NCI-H510A treated with DMSO at 0.1 percent for 48 hours (cell line): Measurements from ENCODE around the gene BCL2L12.

ENCODE experiments used
- DNase-seq: peaks from one replicate; lab custom pipeline; 2025; lab: John Stamatoyannopoulos, UW

The BCL2L12 gene

GRCh38 chr19:49642492-49643035 lies 23.2 kb upstream of the BCL2L12 start:
- no peak for DNase-seq

- no peak for DNase-seq
These were observed 22.3 kb upstream of the BCL2L12 start for GRCh38 chr19:49643466-49643865.

DNA sequence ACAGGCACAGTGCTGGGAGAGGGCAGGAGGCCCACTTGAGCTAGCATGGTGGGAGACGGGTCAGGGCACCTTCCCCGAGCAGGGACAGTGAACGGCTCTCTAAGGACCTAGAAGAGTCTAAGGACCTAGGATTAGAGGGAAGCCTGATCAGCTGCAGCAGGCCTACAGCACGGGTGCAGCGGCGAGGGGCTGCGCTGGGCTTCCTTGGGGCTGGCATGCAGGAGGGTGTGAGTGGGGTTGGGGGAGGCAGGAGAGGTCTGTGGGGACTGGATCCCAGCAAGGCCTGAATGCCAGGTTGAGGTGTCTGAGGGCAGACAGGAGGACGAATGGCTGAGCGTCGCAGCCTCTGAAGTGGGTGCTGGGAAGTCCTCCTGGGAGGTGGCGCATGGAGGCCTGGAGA lies 20.1 kb upstream of the BCL2L12 start:
- no peak for DNase-seq

GRCh38 chr19:49645995-49646394 lies 19.7 kb upstream of the BCL2L12 start:
- no peak for DNase-seq

GRCh38 chr19:49646586-49646985 lies 19.1 kb upstream of the BCL2L12 start:
- DNase-seq = no peak

GRCh38 chr19:49651029-49651819 lies 14.5 kb upstream of the BCL2L12 start:
- DNase-seq = no peak

DNA sequence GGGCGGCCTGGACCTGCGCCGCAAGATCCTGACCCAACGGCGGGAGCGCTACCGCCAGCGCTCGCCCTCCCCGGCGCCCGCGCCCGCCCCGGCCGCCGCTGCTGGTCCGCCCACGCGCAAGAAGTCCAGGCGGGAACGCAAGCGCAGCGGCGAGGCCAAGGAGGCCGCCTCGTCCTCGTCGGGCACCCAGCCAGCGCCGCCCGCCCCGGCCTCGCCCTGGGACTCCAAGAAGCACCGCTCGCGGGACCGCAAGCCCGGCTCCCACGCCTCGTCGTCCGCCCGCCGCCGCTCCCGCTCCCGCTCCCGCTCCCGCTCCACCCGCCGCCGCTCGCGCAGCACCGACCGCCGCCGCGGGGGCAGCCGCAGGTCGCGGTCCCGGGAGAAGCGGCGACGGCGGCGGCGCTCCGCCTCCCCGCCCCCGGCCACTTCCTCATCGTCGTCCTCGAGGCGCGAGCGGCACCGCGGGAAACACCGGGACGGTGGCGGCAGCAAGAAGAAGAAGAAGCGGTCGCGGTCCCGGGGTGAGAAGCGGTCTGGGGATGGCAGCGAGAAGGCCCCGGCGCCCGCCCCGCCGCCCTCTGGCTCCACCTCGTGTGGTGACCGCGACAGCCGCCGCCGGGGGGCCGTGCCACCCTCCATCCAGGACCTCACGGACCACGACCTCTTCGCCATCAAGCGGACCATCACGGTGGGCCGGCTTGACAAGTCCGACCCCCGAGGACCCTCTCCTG lies 13.7 kb upstream of the BCL2L12 start:
- no peak for DNase-seq

DNA sequence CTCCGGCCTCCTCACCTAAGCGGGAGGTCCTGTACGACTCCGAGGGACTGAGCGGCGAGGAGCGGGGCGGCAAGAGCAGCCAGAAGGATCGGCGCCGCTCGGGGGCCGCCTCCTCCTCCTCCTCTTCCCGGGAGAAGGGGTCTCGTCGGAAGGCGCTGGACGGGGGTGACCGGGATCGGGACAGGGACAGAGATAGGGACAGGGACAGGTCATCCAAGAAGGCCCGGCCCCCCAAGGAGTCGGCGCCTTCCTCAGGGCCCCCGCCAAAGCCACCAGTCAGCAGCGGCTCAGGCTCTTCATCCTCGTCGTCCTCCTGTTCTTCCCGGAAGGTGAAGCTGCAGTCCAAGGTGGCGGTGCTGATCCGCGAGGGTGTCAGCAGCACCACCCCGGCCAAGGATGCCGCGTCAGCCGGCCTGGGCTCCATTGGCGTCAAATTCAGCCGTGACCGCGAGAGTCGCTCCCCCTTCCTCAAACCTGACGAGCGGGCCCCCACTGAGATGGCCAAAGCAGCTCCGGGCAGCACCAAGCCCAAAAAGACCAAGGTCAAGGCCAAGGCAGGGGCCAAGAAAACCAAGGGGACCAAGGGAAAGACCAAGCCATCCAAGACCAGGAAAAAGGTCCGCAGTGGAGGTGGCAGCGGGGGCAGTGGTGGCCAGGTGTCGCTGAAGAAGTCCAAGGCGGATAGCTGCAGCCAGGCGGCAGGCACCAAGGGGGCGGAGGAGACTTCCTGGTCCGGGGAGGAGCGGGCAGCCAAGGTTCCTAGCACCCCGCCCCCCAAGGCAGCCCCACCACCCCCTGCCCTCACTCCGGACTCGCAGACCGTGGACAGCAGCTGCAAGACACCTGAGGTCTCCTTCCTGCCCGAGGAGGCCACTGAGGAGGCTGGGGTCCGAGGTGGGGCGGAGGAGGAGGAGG lies 12.9 kb upstream of the BCL2L12 start:
- no peak for DNase-seq

GRCh38 chr19:49653466-49653806 lies 12.3 kb upstream of the BCL2L12 start:
- no peak for DNase-seq

- DNase-seq = no peak
These were observed 11.2 kb upstream of the BCL2L12 start for GRCh38 chr19:49654581-49654980.

- no peak for DNase-seq
These were observed 9.9 kb upstream of the BCL2L12 start for GRCh38 chr19:49655570-49656455.

DNA sequence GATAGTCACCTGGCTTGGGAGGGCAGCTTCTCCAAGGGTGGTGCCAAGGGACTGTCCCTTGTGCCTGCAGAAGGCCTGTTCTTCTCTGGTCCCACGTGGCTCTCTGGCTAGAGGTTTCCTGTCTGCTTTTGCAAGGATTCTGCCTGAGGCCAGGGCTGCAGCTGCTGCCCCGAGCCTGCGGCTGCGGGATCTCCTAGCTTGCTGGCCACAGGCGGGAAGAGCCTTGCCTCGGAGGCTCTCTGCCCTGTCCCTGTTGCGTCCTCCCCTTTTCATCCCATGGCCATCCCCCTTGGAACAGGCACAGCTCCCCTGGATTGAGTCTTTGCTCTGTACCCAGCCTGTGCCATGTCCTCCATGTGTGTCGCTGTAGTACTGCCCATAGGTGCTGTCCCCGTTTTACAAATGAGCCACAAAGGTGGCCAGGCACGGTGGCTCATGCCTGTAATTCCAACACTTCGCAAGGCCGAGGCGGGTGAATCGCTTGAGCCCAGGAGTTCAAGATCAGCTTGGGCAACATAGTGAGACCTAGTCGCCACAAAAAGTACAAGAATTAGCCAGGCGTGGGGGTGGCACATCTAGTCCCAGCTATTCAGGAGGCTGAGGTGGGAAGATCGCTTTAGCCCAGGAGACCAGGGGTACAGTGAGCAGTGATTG lies 9.2 kb upstream of the BCL2L12 start:
- DNase-seq = no peak

GRCh38 chr19:49657493-49658138 lies 8.1 kb upstream of the BCL2L12 start:
- DNase-seq = no peak

DNA sequence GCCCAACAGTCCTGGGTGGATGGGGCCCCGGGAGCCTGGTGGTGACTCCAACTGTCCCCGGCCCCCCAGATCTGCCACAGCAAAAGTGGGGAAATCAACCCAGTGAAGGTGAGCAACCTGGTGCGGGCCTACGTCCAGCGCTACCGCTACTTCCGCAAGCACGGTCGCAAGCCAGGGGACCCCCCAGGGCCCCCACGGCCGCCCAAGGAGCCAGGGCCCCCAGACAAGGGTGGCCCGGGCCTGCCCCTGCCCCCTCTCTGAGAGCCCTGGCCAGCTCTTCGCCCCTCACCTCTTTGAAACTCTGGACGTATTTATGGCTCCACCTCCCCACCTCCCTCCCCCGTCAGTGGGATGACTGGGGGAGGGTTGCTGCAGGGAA lies 7.6 kb upstream of the BCL2L12 start:
- DNase-seq = no peak

DNA sequence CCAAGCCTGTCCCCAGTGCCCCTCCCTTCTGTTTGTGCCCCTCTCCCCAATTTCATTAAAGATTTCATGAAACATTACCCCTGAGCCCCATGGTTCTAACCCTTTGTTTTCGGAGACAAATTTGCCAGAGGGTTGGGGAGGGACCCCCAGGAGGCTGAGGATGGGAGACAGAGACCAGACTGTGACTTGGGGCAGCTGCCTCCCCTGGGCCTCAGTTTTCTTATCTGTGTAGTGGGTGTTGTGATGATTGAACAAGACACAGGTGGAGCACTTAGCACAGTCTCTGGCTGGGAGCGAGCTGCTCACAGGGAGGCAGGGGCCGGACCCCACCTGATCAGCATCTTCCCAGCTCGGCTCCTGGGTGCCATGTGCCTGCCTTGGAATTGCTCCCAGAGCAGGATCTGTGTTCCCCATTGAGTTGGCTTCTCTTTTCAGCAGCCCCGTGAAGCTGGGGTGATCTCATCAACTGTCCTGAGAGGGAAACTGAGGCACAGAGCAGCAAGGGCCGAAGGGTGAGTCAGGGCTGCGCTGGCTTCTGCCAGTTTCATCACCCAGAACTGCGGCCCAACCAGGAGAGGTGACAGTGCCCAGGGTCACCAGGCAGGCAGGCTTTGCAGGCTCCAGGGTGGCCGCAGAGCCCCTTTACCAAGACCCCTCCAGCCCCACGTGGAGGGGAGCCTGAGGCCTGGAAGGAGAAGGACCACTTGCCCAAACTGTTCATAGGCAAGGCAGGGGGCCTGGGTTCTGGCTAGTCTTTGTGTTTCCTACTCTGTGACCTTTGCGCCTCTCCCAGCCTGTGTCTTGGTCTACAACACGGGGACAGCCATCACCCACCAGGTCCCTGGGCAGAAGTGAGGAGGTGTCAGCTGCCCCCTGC lies 6.9 kb upstream of the BCL2L12 start:
- no peak for DNase-seq

GRCh38 chr19:49660338-49660961 lies 5.3 kb upstream of the BCL2L12 start:
- no peak for DNase-seq

DNA sequence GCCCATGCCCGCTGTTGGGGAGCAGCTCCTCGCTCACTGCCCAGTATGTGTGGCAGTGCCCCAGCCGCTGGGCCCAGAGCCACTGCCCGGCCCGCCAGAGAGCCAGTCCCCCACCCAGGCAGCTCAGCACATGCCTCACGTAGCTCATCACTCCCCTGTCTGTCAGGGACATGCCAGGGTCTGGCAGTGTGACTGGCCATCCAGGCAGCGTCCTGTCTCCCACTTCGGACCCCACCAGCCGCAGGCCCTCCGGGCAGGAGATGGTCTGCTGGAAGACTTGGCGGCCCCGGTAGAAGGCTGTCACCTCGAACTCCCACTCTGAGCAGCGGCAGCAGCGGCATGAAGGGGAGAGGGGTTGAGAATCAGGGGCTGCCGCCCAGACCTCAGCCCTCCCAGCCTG lies 3.7 kb upstream of the BCL2L12 start:
- DNase-seq = no peak

- no peak for DNase-seq
These were observed 2.5 kb upstream of the BCL2L12 start for GRCh38 chr19:49663224-49663623.
